Fibroblast of villous mesenchyme (primary cell): ENCODE results near the gene ST8SIA1. TPM values are rescaled to one million over a fixed set of nuclear protein-coding genes. Genes with fewer than 3 reads are reported as not detected.

Experiments used
- DNase-seq: peaks from one replicate; pipeline ENCODE4 v3.0.0-alpha.2; 2010; ENCODE audit warnings: low read depth
- H3K4me3 ChIP-seq: 2 replicates; pipeline ENCODE4 v1.5.1; 2011; ENCODE audit warnings: low read depth, mild to moderate bottlenecking, low read length
- total RNA-seq: library from RNA; depleted of rRNA; stranded (reverse); fragments of >200 nt; gene quantifications from 2 replicates; pipeline ENCODE4 v1.2.3, GENCODE V29; 2012
- TF ChIP-seq, protein P1 (sequence below): IDR thresholded peaks from 2 replicates; pipeline ENCODE4 v1.5.1; 2012; ENCODE audit warnings: low read depth, mild to moderate bottlenecking, low read length; ENCODE audit not compliant: insufficient read depth

The ST8SIA1 gene
- total RNA-seq, 1 donor = 0.43 TPM

DNA sequence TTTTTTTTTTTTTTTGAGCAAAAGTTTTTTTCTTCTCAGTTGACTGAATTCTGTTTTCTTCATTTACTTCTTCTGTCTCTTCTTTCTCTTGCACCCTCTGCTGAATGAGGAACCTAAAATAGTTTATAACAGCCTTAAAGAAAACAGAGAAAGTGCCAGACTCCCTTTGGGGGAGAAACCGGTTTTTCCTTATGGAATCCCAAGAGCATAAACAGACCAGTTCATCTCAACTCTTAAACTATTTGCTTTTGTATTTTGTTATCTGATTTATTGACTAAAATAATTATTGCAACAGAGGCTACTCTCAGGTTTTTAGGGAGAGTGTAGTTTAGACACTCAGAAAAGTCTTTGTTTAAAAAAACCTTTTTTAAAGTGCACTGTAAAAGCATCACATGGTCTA is 30.2 kb downstream of the ST8SIA1 start:
- H3K4me3 ChIP-seq = no peak overlapping the region
- TF ChIP-seq, protein P1, sequence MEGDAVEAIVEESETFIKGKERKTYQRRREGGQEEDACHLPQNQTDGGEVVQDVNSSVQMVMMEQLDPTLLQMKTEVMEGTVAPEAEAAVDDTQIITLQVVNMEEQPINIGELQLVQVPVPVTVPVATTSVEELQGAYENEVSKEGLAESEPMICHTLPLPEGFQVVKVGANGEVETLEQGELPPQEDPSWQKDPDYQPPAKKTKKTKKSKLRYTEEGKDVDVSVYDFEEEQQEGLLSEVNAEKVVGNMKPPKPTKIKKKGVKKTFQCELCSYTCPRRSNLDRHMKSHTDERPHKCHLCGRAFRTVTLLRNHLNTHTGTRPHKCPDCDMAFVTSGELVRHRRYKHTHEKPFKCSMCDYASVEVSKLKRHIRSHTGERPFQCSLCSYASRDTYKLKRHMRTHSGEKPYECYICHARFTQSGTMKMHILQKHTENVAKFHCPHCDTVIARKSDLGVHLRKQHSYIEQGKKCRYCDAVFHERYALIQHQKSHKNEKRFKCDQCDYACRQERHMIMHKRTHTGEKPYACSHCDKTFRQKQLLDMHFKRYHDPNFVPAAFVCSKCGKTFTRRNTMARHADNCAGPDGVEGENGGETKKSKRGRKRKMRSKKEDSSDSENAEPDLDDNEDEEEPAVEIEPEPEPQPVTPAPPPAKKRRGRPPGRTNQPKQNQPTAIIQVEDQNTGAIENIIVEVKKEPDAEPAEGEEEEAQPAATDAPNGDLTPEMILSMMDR = no peak

DNA sequence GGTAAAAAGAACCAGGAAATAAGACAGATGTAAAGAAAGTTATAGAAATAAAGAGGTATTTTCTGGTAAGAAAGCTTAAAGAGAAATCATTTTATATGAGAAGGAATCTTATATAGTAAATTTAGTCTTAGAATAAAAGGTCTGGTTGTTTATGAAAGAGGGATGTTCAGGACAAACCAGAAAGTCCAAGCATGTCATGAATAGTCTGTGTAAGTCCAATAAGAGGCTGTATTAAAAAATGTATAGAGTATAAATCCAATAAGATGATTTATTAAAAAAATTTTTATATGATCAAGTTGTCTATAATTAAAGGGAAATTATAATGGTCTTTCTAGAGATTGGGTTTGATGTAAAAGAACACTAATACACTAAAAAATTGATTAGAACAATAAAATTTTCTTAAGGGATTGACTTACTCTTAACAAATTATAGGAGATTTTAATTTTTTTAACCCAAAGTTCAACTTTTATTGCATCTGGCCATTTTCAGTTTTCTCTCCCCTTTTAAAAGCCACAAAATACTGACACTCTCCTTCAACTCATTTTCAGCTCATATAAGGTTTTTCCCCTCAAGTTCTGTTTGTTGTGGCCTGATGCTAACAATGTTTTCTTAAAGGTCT is 35.1 kb downstream of the ST8SIA1 start:
- TF ChIP-seq, protein P1 = no peak
- no peak overlapping the region for H3K4me3 ChIP-seq

More for the DNA sequence above, 30.2 kb downstream of the ST8SIA1 start:
- DNase-seq = peak; percentile 54

DNA sequence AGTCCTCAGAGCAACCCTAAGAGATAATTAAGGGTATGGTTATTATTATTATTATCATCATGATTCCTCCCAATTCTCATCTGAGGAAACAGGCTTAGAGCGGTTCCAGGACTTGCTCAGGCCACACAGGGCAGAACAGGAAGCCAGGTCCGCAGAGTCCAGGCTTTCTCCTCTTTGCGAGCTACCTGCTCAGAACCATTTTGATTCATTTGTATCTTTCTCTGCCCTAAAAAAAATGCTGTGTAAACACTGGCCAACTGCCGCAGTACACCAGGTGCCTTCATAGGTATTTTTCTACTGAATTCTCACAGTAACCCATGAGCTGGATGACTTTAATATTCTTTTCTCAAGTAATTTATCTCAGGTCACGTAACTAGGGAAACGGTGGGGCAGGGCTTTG is 45.3 kb downstream of the ST8SIA1 start:
- H3K4me3 ChIP-seq = no peak overlapping the region
- TF ChIP-seq, protein P1 = no peak
- no peak for DNase-seq

More for the DNA sequence above, 35.1 kb downstream of the ST8SIA1 start:
- no peak for DNase-seq

DNA sequence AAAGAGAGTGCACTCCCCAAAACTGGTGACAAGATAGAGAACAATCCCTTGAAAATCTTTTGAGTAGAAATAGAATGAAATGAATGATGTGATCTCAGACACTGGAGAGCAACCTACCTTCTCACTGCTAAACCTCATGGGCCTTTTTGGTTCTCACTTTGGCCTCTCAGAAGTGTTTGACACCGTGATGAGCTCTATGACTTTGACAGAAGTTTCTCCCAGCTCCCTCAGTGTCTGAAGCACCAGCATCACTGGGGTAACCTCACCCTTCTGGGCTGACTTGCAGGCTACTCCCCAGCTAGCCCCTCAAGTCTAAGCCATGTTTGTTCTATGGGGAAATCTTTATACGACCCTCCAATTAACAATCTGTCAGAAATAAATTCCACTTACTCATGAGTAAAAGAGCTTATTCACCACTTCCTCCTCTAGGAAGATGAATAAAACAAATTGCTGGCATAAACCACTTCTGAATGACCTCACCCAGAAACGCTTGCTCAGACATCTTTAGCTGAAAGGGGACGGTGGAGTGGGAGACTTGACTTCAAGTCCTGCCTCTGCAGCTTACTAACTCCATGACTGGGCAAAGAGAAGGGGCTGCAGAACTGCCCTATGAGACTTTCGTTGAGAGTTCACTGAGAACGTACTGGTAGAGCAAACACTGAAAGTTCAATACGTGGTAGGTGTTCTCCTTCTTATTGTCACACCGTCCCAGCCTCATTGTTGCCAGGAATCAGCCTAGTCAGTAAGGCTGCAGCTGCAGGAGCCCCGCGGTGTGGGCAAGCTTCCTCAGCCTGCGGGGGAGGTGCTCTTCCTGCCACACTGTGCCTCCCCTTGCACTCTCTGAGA is 46.5 kb downstream of the ST8SIA1 start:
- H3K4me3 ChIP-seq = no peak overlapping the region
- TF ChIP-seq, protein P1 = no peak
- no peak for DNase-seq

DNA sequence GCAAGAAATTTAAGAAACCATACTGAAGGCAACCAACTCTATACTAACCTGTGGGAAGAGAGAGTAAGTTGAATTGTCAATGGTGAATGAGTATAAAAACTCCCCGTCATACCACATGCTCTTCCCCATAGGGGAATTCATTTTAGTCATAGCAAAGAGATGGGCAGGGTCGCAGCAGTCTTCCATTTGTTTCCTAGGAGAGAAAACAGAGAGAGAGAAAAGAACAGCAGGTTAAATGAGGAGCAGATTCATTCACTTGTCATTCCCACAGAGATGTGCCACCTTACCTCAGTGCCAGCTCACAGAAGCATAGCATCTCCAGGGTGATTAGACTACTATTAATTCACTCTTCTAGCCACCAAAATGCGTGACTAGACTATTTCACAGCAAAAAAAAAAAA is 47.4 kb downstream of the ST8SIA1 start:
- no peak overlapping the region for H3K4me3 ChIP-seq
- DNase-seq = no peak
- TF ChIP-seq, protein P1 = no peak

DNA sequence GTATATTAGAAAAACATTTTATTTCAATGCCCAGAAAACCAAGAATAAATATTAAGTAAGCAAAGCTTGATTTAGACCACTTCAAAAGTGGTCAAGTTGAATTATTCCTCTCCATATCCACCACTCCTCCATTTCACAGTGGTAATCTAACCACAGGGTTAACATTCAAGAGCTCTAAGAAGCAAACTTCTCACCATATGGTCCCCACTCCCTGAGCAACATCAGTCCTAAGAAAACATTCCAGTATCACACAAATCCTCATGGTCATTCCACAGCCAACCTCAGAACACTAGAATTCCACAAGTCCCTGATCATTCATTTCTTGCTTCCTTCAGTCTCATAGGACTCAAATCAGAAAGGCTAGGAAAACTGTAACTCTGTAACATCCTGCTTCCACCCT is 47.9 kb downstream of the ST8SIA1 start:
- DNase-seq = peak; percentile 59
- TF ChIP-seq, protein P1 = no peak
- H3K4me3 ChIP-seq = no peak overlapping the region

DNA sequence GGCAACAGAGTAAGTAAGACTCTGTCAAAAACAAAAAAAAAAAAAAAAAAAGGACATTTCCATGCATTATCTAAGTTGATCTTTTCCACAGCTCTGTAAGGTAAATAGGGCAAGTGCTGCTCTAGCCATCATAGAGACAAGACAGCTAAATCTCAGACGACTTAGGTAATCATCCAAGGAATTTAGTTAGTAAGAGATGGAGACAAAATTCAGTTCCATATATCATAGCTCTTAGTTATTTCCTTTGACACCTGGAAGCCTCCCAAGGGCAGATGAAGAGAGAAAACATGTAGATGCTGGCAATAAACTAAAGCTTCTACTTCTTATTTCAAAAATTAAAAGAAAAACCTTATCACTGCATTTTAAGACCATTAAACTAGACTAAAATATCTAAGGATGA is 48.7 kb downstream of the ST8SIA1 start:
- TF ChIP-seq, protein P1 = no peak
- DNase-seq = no peak
- H3K4me3 ChIP-seq = no peak overlapping the region
